ENCODE results near the gene LGALS3BP. TPM values are rescaled to one million over a fixed set of nuclear protein-coding genes. Genes with fewer than 3 reads are reported as not detected.

LGALS3BP gene
- total RNA-seq, 1 experiment from 2014 or later, result 389 TPM

DNA sequence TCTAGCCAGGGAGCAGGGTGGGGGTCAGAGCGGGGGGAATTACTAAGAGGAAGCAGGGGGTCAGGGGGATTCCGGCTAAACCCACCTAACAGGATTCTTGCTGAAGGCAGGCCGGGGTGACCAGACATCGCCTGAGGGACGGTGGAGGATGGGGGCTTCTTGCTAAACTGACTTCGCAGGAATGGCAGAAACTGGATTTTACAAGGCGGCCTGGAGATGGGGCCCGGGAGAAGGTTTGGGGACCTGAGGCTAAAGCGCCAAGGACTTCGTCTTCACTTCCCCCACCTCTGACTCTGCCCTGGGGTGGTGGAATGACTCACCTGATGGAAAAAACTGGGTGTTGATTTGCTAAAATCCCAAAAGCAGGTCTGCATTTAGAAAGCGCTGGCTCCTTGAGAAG is 23.5 kb downstream of the LGALS3BP start:
- Histone ChIP-seq H3K27ac (ENCODE audit: low read depth, low read length) (no peak overlapping the region), H4K20me1 (ENCODE audit: insufficient read depth) (no peaks in the 10 kb centered on the region), H2AFZ (ENCODE audit: low read depth, low read length, poor library complexity, severe bottlenecking) (no peak overlapping the region), H3K9ac (ENCODE audit: low read length) (no peak overlapping the region), H3K4me2 (ENCODE audit: low read length) (no peak overlapping the region), H3K27me3 (ENCODE audit: insufficient read depth, low read length) (no peaks in the 10 kb centered on the region), H3K9me2 (ENCODE audit: insufficient read depth) (no peaks in the 10 kb centered on the region), H3K9me3 (ENCODE audit: control insufficient read depth in 1 of 2, insufficient read depth in 1 of 2, low read depth in 1 of 2, low read length in 2 of 2) (no peaks in the 10 kb centered on the region), H3K4me3 (replicated peaks in 1 of 2; ENCODE audit: low read depth in 1 of 2, low read length in 2 of 2) (no peak overlapping the region), H3K36me3 (ENCODE audit: control insufficient read depth in 1 of 2, insufficient read depth in 2 of 2, low read length in 2 of 2) (no peaks in the 10 kb centered on the region), H3K4me1 (ENCODE audit: control insufficient read depth in 1 of 2, insufficient read depth in 2 of 2, low read length in 2 of 2) (peaks cover 0 to 35% of the 10 kb centered on the region in 2 experiments; a peak in 2 of 4 replicates), H3K79me2 (ENCODE audit: insufficient read depth, low read length) (no peaks in the 10 kb centered on the region)
- ChIA-PET POLR2A (no interaction called here), CTCF (interaction anchor here (1.1 kb wide), 1 partner anchor 16 kb away, joined by 3 read pairs; no protein-coding TSS in a partner anchor), RAD21 (ENCODE audit: low non-redundant PET in 1 of 2, low total read pairs in 2 of 2, uncharacterized antibody in 2 of 2, unreplicated experiment in 2 of 2) (no interaction called here)
- ATAC-seq, result no peak
- DNase-seq (ENCODE audit: low read depth, low spot score), result no peak
- TF ChIP-seq, protein P1, sequence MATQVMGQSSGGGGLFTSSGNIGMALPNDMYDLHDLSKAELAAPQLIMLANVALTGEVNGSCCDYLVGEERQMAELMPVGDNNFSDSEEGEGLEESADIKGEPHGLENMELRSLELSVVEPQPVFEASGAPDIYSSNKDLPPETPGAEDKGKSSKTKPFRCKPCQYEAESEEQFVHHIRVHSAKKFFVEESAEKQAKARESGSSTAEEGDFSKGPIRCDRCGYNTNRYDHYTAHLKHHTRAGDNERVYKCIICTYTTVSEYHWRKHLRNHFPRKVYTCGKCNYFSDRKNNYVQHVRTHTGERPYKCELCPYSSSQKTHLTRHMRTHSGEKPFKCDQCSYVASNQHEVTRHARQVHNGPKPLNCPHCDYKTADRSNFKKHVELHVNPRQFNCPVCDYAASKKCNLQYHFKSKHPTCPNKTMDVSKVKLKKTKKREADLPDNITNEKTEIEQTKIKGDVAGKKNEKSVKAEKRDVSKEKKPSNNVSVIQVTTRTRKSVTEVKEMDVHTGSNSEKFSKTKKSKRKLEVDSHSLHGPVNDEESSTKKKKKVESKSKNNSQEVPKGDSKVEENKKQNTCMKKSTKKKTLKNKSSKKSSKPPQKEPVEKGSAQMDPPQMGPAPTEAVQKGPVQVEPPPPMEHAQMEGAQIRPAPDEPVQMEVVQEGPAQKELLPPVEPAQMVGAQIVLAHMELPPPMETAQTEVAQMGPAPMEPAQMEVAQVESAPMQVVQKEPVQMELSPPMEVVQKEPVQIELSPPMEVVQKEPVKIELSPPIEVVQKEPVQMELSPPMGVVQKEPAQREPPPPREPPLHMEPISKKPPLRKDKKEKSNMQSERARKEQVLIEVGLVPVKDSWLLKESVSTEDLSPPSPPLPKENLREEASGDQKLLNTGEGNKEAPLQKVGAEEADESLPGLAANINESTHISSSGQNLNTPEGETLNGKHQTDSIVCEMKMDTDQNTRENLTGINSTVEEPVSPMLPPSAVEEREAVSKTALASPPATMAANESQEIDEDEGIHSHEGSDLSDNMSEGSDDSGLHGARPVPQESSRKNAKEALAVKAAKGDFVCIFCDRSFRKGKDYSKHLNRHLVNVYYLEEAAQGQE (IDR thresholded peaks at IDR 0.05; ENCODE audit: low read depth), result no peak
- TF ChIP-seq ZNF274 (IDR thresholded peaks at IDR 0.05; ENCODE audit: low read depth, low read length) (no peak), ELF1 (IDR thresholded peaks at IDR 0.05; ENCODE audit: borderline replicate concordance, low read depth) (no peak), YY1 (IDR thresholded peaks at IDR 0.05; ENCODE audit: extremely low read depth, insufficient replicate concordance, low read depth, low read length) (no peak), SP1 (IDR thresholded peaks at IDR 0.05; ENCODE audit: low read depth) (no peak), RAD21 (IDR thresholded peaks at IDR 0.05; ENCODE audit: low read depth) (no peak)
- TF ChIP-seq, protein P2, sequence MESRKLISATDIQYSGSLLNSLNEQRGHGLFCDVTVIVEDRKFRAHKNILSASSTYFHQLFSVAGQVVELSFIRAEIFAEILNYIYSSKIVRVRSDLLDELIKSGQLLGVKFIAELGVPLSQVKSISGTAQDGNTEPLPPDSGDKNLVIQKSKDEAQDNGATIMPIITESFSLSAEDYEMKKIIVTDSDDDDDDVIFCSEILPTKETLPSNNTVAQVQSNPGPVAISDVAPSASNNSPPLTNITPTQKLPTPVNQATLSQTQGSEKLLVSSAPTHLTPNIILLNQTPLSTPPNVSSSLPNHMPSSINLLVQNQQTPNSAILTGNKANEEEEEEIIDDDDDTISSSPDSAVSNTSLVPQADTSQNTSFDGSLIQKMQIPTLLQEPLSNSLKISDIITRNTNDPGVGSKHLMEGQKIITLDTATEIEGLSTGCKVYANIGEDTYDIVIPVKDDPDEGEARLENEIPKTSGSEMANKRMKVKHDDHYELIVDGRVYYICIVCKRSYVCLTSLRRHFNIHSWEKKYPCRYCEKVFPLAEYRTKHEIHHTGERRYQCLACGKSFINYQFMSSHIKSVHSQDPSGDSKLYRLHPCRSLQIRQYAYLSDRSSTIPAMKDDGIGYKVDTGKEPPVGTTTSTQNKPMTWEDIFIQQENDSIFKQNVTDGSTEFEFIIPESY (IDR thresholded peaks at IDR 0.05; ENCODE audit: extremely low read depth, insufficient replicate concordance, low read length), result no peak
- no TSS peak for BruUV-seq (replicated peaks)
- intact Hi-C loops (cut with micrococcal nuclease), result no loop called here
